Activated T-cell treated with anti-CD3 and anti-CD28 coated beads, Interleukin-2, amount 50 U/mL, for 72 hours (primary cell): Measurements from ENCODE around the gene FNBP1. TPM values are rescaled to one million over a fixed set of nuclear protein-coding genes. Genes with fewer than 3 reads are reported as not detected.
"Not testable (repeated sequence)": the region's sequence is repeated elsewhere in the genome, so short reads cannot be mapped to it uniquely, and the experiment has no call there.

Experiments
- ATAC-seq, 2 donors: fragments of 150-1000 bp; cut with Tn5 transposase; replicated peaks in 1 of 2; 2 replicates each; pipeline ENCODE4 v1.10.0; 2021; ENCODE audit warnings: moderate library complexity in 2 of 2, mild to moderate bottlenecking in 1 of 2
- DNase-seq, 2 donors: peaks; one replicate each; pipeline ENCODE4 v3.0.0; 2021 to 2022; ENCODE audit warnings: mixed read lengths in 1 of 2
- H3K27ac Mint-ChIP-seq: one replicate; pipeline ENCODE4 v1.8.0; 2022; ENCODE audit warnings: mild to moderate bottlenecking, moderate library complexity, mixed read lengths
- H3K27me3 Mint-ChIP-seq: one replicate; pipeline ENCODE4 v1.8.0; 2022; ENCODE audit warnings: low read depth, mixed read lengths
- H3K36me3 Mint-ChIP-seq, 2 donors: one replicate each; pipeline ENCODE4 v1.8.0; 2022; ENCODE audit warnings: mixed read lengths in 2 of 2, mild to moderate bottlenecking in 1 of 2; ENCODE audit not compliant: insufficient read depth in 2 of 2
- H3K4me1 Mint-ChIP-seq: one replicate; pipeline ENCODE4 v1.8.0; 2022; ENCODE audit warnings: low read depth, mixed read lengths
- H3K4me3 Mint-ChIP-seq, 2 donors: one replicate each; pipeline ENCODE4 v1.8.0; 2022; ENCODE audit warnings: mild to moderate bottlenecking in 2 of 2, mixed read lengths in 2 of 2, moderate library complexity in 2 of 2
- H3K9me3 Mint-ChIP-seq, 2 donors: one replicate each; pipeline ENCODE4 v1.8.0; 2022; ENCODE audit warnings: mixed read lengths in 2 of 2
- total RNA-seq, 2 donors: library from RNA; stranded (reverse); gene quantifications; one replicate each; pipeline ENCODE4 v1.2.3, GENCODE V29; 2022

The FNBP1 gene
- total RNA-seq, 2 donors from 2014 or later = 301 to 323 TPM

DNA sequence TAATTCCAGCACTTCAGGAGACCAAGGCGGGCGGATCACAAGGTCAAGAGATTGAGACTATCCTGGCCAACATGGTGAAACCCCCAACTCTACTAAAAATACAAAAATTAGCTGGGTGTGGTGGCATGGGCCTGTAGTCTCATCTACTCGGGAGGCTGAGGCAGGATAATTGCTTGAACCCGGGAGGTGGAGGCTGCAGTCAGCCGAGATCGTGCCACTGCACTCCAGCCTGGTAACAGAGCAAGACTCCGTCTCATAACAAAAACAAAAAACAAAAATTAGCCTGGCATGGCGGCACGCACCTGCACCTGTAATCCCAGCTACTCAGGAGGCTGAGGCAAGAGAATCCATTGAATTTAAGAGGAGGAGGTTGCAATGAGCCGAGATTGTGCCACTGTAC lies 33.4 kb downstream of the FNBP1 start:
- Mint-ChIP-seq H3K4me3 (peak overlapping the region; percentile 77 to 86), H3K27ac (peak overlapping the region; percentile 98), H3K36me3 (peaks cover 17 to 44% of the 10 kb centered on the region in 2 donors), H3K4me1 (peaks cover 94% of the 10 kb centered on the region)
- not testable (repeated sequence) for H3K27me3 Mint-ChIP-seq, H3K9me3 Mint-ChIP-seq, DNase-seq, ATAC-seq

DNA sequence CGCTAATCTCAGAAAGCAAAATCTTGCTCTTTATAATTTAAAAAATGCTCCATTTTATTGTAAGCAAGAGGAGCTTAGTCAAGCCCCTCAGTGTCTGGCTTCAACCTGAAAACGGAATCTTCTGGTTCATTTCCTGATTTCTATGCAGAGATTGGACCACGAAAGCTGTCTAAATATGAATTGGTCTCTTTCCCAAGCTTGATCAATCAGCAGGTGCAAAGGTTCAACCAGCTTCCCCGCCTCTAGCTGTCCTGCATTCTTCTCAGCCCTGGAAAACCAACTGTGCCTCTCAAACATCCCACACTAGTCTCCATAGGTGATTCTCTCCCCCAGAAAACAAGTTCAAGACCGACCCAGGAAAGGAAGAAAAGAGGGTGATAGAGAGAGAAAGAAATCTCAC lies 34.5 kb downstream of the FNBP1 start:
- DNase-seq (no peak), ATAC-seq (peak in 1 of 2 donors; percentile 6)
- peaks cover 15 to 41% of the 10 kb centered on the region in 2 donors for H3K36me3 Mint-ChIP-seq
- H3K27ac Mint-ChIP-seq = peak overlapping the region; percentile 98
- no peaks in the 10 kb centered on the region for H3K27me3 Mint-ChIP-seq
- peak overlapping the region; percentile 63 to 86 for H3K4me3 Mint-ChIP-seq
- H3K4me1 Mint-ChIP-seq = peaks cover 95% of the 10 kb centered on the region
- H3K9me3 Mint-ChIP-seq = peaks cover 2 to 5% of the 10 kb centered on the region in 2 donors

DNA sequence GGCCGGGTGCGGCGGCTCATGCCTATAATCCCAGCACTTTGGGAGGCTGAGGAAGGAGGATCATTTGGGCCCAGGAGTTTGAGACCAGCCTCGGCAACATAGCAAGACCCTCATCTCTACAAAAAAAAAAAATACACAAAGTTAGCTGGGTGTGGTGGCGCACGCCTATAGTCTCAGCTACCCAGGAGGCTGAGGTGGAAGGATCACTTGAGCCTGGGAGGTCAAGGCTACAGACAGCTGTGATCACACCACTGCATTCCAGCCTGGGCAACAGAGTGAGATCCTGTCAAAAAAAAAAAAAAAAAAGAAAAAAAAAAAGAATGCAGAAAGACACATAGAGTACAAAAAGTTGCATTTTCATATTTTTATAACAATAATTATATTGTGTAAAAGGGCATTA lies 36.0 kb downstream of the FNBP1 start:
- Mint-ChIP-seq H3K27ac (peak overlapping the region; percentile 98), H3K4me1 (peaks cover 94% of the 10 kb centered on the region), H3K4me3 (peak overlapping the region; percentile 63 to 82), H3K36me3 (peaks cover 17 to 41% of the 10 kb centered on the region in 2 donors)
- ATAC-seq, DNase-seq, H3K27me3 Mint-ChIP-seq, H3K9me3 Mint-ChIP-seq: not testable (repeated sequence)

DNA sequence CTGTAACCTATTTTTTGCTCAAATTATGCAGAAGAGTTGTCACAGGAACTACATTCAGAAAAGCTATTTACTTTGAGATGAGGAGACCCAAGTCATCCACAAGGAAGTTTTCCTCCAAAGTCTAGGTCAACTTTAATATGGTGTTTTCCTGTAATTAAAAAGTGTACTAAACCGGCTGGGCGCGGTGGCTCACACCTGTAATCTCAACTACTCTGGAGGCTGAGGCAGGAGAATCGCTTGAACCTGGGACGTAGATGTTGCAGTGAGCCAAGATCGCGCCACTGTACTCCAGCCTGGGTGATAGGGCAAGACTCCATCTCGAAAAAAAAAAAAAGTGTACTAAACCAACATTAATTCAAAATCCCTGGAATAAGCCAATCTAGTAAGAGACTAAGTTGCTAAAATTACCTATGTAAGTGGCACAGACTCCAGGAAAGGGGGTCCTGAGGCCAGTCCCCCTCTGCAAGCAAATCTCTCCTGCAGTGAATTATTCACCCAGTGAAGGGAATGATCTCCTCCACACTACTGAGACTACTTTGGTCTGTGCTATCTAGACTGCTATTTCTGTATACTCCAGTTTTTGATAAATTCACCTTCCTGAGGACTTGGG lies 38.9 kb downstream of the FNBP1 start:
- ATAC-seq (no peak), DNase-seq (no peak)
- Mint-ChIP-seq H3K4me3 (peak overlapping the region in 1 of 2 donors; percentile 18), H3K27ac (peak overlapping the region; percentile 68), H3K9me3 (no peaks in the 10 kb centered on the region), H3K36me3 (peaks cover 11 to 44% of the 10 kb centered on the region in 2 donors), H3K4me1 (peaks cover 89% of the 10 kb centered on the region), H3K27me3 (no peaks in the 10 kb centered on the region)

DNA sequence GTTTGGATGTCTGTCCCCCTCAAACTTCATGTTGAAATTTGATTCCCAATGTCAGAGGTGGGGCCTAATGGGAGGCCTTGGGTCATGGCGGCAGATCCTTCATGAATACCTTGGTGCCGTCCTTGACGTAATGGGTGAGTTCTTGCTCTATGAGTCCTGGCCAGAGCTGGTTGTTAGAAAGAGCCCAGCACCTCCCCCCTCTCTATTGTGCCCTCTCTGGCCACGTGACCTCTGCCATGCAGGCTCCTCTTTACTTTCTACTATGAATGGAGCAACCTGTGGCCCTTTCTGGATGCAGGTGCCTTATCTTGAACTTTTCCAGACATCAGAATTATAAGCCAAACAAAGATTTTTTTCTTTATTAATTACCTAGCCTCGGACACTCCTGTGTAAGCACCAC lies 40.7 kb downstream of the FNBP1 start:
- Mint-ChIP-seq H3K27ac (peak overlapping the region; percentile 63), H3K27me3 (no peaks in the 10 kb centered on the region), H3K9me3 (peaks cover 0 to 3% of the 10 kb centered on the region in 2 donors), H3K4me3 (peak overlapping the region in 1 of 2 donors; percentile 10), H3K4me1 (peaks cover 87% of the 10 kb centered on the region), H3K36me3 (peaks cover 11 to 47% of the 10 kb centered on the region in 2 donors)
- ATAC-seq (no peak), DNase-seq (no peak)

DNA sequence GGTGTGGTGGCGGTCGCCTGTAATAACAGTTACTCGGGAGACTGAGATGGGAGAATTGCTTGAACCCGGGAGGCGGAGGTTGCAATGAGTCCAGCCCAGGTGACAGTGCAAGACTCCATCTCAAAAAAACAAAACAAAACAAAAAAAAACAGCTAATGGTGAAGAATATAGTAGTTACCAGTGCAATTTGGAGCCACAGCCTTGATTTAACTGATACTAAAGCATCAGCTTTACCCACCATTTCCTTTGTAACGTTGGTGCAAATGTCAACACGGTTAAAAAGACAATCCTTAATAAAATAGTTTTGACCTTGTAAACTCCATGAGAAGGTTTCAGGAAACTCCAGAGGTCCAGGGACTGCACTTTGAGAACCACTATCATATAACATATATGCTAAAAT lies 41.8 kb downstream of the FNBP1 start:
- H3K9me3 Mint-ChIP-seq = peaks cover 0 to 3% of the 10 kb centered on the region in 2 donors
- peaks cover 87% of the 10 kb centered on the region for H3K4me1 Mint-ChIP-seq
- H3K36me3 Mint-ChIP-seq = peaks cover 9 to 36% of the 10 kb centered on the region in 2 donors
- peak overlapping the region; percentile 90 for H3K27ac Mint-ChIP-seq
- H3K4me3 Mint-ChIP-seq = peak overlapping the region in 1 of 2 donors; percentile 66
- DNase-seq = no peak
- no peaks in the 10 kb centered on the region for H3K27me3 Mint-ChIP-seq
- no peak for ATAC-seq

DNA sequence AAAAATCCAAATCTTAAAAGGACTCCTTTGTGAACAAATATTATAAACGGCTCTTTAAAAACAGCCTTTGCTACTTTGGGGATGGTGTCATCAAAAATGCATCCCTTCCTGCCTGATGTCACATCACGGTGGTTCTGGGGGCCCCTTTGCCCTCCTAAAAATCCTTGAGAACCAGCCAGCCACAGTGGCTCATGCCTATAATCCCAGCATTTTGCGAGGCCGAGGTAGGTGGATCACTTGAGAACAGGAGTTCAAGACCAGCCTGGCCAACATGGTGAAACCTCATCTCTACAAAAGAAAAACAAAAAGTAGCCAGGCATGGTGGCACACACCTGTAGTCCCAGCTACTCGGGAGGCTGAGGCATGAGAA lies 43.9 kb downstream of the FNBP1 start:
- peaks cover 91% of the 10 kb centered on the region for H3K4me1 Mint-ChIP-seq
- ATAC-seq (no peak), DNase-seq (no peak)
- H3K36me3 Mint-ChIP-seq = peaks cover 15 to 36% of the 10 kb centered on the region in 2 donors
- H3K27ac Mint-ChIP-seq = peak overlapping the region; percentile 90
- H3K9me3 Mint-ChIP-seq = peaks cover 0 to 3% of the 10 kb centered on the region in 2 donors
- peak overlapping the region; percentile 73 to 79 for H3K4me3 Mint-ChIP-seq
- no peaks in the 10 kb centered on the region for H3K27me3 Mint-ChIP-seq

DNA sequence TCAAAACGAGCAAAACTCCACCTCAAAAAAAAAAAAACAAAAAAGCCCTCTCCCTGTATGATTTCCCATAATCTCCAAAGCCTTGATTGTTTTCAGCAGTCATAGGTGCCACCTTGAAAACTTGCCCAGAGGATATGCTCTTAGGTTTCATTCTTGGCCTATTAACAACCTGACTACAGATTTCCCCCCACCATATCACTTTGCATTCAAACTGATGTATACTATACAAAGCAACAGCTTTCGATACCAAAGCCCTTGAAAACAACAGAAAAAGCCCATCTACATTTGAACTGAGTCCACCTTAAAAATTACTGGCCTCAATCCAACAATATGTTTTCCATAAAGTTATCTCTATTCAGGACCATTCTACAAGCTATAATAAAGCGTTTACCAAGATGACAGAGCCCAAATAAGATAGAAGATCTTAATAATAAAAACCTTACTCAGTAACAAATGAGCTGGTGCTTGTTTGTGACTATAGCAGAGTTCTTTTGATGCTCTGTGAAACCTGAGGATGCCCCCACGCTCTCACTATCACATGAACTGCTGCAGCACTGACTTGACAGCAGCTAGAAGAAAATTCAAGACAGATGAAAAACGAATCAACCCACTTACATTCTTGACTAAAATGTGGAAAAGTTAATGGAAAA lies 44.4 kb downstream of the FNBP1 start:
- H3K9me3 Mint-ChIP-seq = peaks cover 0 to 3% of the 10 kb centered on the region in 2 donors
- peaks cover 91% of the 10 kb centered on the region for H3K4me1 Mint-ChIP-seq
- H3K27me3 Mint-ChIP-seq = no peaks in the 10 kb centered on the region
- H3K4me3 Mint-ChIP-seq = peak overlapping the region; percentile 73 to 79
- peaks cover 19 to 40% of the 10 kb centered on the region in 2 donors for H3K36me3 Mint-ChIP-seq
- ATAC-seq (peak; percentile 40 to 44), DNase-seq (peak in 1 of 2 donors; percentile 43)
- H3K27ac Mint-ChIP-seq = peak overlapping the region; percentile 90

DNA sequence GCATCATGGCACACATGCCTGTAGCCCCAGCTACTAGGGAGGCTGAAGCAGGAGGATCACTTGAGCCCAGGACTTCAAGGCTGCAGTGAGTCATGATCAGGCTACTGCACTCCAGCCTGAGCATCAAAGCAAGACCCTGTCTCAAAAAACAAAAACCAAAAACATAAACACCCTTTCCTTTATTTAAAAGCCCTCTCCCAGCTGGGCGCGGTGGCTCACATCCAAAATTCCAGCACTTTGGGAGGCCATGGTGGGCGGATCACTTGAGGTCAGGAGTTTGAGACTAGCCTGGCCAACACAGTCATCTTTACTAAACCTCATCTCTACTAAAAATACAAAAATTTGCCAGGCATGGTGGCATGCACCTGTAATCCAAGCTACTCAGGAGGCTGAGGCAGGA lies 45.3 kb downstream of the FNBP1 start:
- Mint-ChIP-seq H3K36me3 (peaks cover 16 to 37% of the 10 kb centered on the region in 2 donors), H3K4me1 (peaks cover 86% of the 10 kb centered on the region), H3K27ac (peak overlapping the region; percentile 39), H3K4me3 (peak overlapping the region; percentile 15 to 20)
- ATAC-seq, H3K9me3 Mint-ChIP-seq, DNase-seq, H3K27me3 Mint-ChIP-seq: not testable (repeated sequence)

DNA sequence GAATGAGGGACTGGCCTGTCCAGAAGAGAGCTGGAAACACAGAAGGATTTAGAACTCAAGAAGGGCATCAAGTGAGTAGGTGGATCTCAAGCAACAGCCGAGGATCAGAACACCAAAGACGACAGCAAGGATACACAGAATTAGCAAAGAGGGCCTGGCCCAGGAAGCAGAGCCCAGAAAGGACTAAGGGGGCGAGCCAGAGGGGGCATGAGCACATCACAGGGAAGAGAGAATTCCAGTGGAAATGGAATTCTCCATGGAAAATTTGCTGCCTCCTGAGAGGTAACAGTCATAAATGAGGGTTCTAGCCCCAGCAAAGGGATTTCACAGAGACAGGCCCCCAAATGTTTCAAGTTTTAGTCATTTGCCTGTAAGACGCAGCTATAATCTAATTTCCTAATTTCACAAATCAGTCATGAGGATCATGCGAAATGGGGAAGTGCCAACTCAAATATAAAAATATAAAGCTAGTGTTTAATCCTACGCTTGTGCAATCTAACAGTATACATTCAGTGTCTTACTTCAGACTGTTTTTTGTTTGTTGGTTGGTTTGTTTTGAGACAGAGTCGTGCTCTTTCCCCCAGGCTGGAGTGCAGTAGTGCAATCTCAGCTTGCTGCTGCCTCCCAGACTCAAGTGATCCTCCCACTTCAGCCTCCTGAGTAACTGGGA lies 46.7 kb downstream of the FNBP1 start:
- Mint-ChIP-seq H3K27me3 (no peaks in the 10 kb centered on the region), H3K27ac (peak overlapping the region; percentile 88), H3K9me3 (peaks cover 0 to 3% of the 10 kb centered on the region in 2 donors), H3K4me1 (peaks cover 93% of the 10 kb centered on the region), H3K36me3 (peaks cover 16 to 39% of the 10 kb centered on the region in 2 donors), H3K4me3 (peak overlapping the region; percentile 78 to 79)
- peak in 1 of 2 donors; percentile 10 for ATAC-seq
- DNase-seq = no peak

DNA sequence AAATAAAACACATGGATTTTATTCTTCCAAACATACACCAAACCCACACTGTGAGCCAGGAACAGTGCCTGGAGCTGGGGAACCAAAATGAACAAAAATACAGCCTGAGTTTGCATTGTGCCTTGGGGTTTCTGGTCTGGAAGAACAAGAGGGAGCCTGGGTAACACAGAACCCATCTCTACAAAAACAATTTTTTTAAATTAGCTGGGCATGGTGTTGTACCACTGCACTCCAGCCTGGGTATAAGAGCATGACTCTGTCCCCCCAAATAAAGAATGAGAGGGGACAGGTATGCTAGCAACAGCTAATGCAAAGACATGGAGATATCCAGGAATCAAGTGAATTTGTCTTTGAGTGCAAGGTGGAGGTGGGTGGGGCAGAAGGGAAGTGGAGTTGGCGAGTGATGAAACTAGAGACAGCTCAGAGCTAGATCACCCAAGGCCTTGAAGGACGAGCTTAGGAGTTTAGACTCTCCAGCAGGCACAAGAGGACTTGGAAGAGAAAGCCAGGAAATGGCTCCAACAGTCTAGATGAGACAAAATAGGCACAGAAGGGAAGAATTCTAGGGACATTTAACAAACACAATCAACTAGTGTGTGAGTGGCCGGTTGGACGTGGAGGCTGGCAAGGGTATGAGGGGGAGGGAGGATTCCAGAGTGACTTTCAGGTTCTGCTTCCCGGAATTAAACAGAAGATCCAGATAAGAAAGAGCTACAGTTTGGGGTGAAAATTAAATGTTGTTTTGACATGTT lies 47.4 kb downstream of the FNBP1 start:
- H3K9me3 Mint-ChIP-seq = peaks cover 0 to 3% of the 10 kb centered on the region in 2 donors
- H3K4me3 Mint-ChIP-seq = peak overlapping the region; percentile 78 to 79
- DNase-seq (peak; percentile 60 to 62), ATAC-seq (peak; percentile 45 to 53)
- peak overlapping the region; percentile 88 for H3K27ac Mint-ChIP-seq
- H3K36me3 Mint-ChIP-seq = peaks cover 20 to 40% of the 10 kb centered on the region in 2 donors
- no peaks in the 10 kb centered on the region for H3K27me3 Mint-ChIP-seq
- H3K4me1 Mint-ChIP-seq = peaks cover 93% of the 10 kb centered on the region

DNA sequence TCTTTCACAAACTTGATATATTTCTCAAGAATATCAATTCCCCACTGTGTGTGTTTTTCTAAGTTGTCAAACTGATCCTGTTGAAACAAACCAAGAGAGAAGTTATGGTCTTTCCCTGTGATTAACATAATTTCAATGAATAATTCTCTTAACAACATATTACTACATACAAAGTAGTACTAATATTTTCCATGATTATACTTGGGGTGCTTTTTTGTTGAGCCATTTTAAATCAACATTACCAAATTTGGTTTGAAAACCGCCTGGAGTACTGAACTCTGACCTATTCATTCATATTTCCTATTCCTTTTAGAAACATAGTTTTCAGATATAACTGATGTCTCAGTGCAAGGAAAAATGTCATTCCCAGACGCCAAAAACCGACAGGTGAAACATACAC lies 48.1 kb downstream of the FNBP1 start:
- Mint-ChIP-seq H3K36me3 (peaks cover 24 to 41% of the 10 kb centered on the region in 2 donors), H3K4me1 (peaks cover 93% of the 10 kb centered on the region), H3K4me3 (peak overlapping the region; percentile 78 to 79), H3K27me3 (no peaks in the 10 kb centered on the region), H3K9me3 (peaks cover 0 to 3% of the 10 kb centered on the region in 2 donors), H3K27ac (peak overlapping the region; percentile 88)
- DNase-seq (no peak), ATAC-seq (peak; percentile 6 to 7)
